NT2/D1 (cell line): ENCODE measurements around the gene CMKLR1.

ENCODE experiments used
- DNase-seq: peaks from one replicate; pipeline ENCODE4 v3.0.0-alpha.2; 2011; ENCODE audit warnings: low read depth, low spot score
- H3K27me3 ChIP-seq: 2 replicates; pipeline ENCODE4 v1.6.0; 2011; ENCODE audit warnings: mild to moderate bottlenecking; ENCODE audit not compliant: insufficient read length, insufficient read depth
- H3K36me3 ChIP-seq: 2 replicates; pipeline ENCODE4 v1.6.1; 2011; ENCODE audit warnings: mild to moderate bottlenecking, low read length, mixed read lengths; ENCODE audit not compliant: insufficient read depth, insufficient read length
- H3K4me1 ChIP-seq: 2 replicates; pipeline ENCODE4 v1.5.1; 2011; ENCODE audit not compliant: insufficient read depth, insufficient read length
- H3K4me3 ChIP-seq: 2 replicates; pipeline ENCODE4 v1.5.1; 2011; ENCODE audit warnings: low read depth; ENCODE audit not compliant: insufficient read length
- H3K9ac ChIP-seq: 2 replicates; pipeline ENCODE4 v1.6.0; 2011; ENCODE audit warnings: low read depth; ENCODE audit not compliant: insufficient read length
- H3K9me3 ChIP-seq: 2 replicates; pipeline ENCODE4 v1.5.1; 2011; ENCODE audit warnings: mild to moderate bottlenecking, low read length; ENCODE audit not compliant: insufficient read depth
- SUZ12 ChIP-seq: IDR thresholded peaks from 2 replicates; pipeline ENCODE4 v1.6.1; 2011; ENCODE audit not compliant: insufficient read length, insufficient read depth; ENCODE audit errors: extremely low read depth
- YY1 ChIP-seq: IDR thresholded peaks from 2 replicates; pipeline ENCODE4 v1.6.1; 2011; ENCODE audit not compliant: insufficient read length, insufficient read depth
- ZNF274 ChIP-seq: IDR thresholded peaks from 2 replicates; pipeline ENCODE4 v1.6.1; 2011; ENCODE audit warnings: mild to moderate bottlenecking, low read depth, low read length

Gene CMKLR1

GRCh38 chr12:108254030-108254429 lies 85.1 kb downstream of the CMKLR1 start:
- no peaks in the 10 kb centered on the region for H3K27me3 ChIP-seq
- no peak overlapping the region for H3K4me3 ChIP-seq
- H3K9me3 ChIP-seq: peaks cover 7% of the 10 kb centered on the region; the same call in 1 of the 2 replicates

DNA sequence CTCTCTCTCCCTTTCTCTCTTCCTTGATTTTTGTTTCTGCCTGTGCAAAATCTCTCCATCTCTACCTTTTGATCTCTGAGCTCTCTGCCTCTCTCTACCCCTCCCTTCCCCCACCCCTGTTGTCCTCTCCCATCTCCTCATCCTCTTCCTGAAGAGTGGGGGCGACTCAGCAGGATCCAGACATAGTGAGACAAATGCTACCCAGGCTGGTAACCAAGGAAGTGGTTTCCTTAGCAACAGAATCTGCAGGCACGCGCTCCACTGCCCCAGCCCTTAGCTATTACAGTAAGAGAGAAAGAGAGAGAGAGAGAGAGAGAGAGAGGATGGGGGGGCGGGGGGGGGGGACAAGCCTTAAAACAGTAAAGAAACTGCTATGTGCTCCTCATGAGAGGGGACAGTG lies 85.6 kb downstream of the CMKLR1 start:
- Histone ChIP-seq H3K4me3 (no peak overlapping the region), H3K9me3 (peaks cover 7% of the 10 kb centered on the region; the same call in 1 of the 2 replicates), H3K4me1 (no peaks in the 10 kb centered on the region), H3K9ac (no peak overlapping the region), H3K27me3 (no peaks in the 10 kb centered on the region), H3K36me3 (no peaks in the 10 kb centered on the region)
- DNase-seq: peak; percentile 16
- TF ChIP-seq ZNF274 (no peak), YY1 (no peak), SUZ12 (no peak)

More at GRCh38 chr12:108254030-108254429, 85.1 kb downstream of the CMKLR1 start:
- Histone ChIP-seq H3K9ac (no peak overlapping the region), H3K4me1 (no peaks in the 10 kb centered on the region), H3K36me3 (no peaks in the 10 kb centered on the region)
- TF ChIP-seq YY1: no peak
- TF ChIP-seq SUZ12: no peak
- no peak for TF ChIP-seq ZNF274
- no peak for DNase-seq

DNA sequence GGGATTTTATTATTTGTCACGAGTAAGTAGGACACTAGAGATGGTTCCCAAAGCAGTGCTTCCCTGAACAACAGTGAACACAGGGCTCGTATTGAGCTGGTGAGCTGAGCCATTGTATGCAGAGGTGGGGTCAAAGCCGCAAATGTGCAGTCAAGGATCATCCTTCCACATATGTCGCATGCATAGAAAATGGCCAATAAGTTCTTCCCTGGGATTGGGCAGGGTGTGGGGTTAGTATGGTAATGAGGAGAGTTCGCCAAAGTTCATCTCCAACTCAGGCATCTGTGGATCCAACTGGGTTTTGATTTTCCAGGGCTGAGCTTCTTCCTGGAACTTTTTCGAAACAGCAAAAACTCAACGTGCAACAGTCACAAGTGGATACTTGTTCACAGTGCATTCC lies 86.6 kb downstream of the CMKLR1 start:
- no peaks in the 10 kb centered on the region for H3K36me3 ChIP-seq
- DNase-seq: no peak
- no peak for TF ChIP-seq ZNF274
- no peak for TF ChIP-seq YY1
- no peak for TF ChIP-seq SUZ12
- no peaks in the 10 kb centered on the region for H3K27me3 ChIP-seq
- H3K4me3 ChIP-seq: no peak overlapping the region
- peaks cover 7% of the 10 kb centered on the region; the same call in 1 of the 2 replicates for H3K9me3 ChIP-seq
- H3K9ac ChIP-seq: no peak overlapping the region
- H3K4me1 ChIP-seq: no peaks in the 10 kb centered on the region

DNA sequence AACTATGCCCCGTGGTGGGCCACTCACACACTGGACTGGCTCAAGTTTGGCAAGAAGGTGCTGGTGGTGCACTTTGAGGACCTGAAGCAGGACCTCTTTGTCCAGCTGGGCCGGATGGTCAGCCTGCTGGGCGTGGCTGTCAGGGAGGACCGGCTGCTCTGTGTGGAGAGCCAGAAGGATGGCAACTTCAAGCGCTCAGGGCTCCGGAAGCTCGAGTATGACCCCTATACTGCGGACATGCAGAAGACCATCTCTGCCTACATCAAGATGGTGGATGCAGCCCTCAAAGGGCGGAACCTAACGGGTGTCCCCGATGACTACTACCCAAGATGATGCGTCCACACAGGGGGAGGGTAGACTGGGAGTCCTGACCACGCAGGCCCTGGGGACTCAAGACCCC lies 91.1 kb downstream of the CMKLR1 start:
- TF ChIP-seq SUZ12 (no peak), ZNF274 (no peak), YY1 (no peak)
- H3K27me3 ChIP-seq: no peaks in the 10 kb centered on the region

GRCh38 chr12:108247130-108247529 lies 92.0 kb downstream of the CMKLR1 start:
- Histone ChIP-seq H3K9me3 (peaks cover 7% of the 10 kb centered on the region; the same call in 1 of the 2 replicates), H3K36me3 (no peaks in the 10 kb centered on the region), H3K4me1 (no peaks in the 10 kb centered on the region), H3K4me3 (no peak overlapping the region), H3K9ac (no peak overlapping the region), H3K27me3 (no peaks in the 10 kb centered on the region)
- DNase-seq: no peak
- no peak for TF ChIP-seq YY1
- no peak for TF ChIP-seq SUZ12
- TF ChIP-seq ZNF274: no peak

More for the DNA sequence above, 91.1 kb downstream of the CMKLR1 start:
- H3K4me3 ChIP-seq: no peak overlapping the region
- DNase-seq: no peak
- H3K9ac ChIP-seq: no peak overlapping the region
- peaks cover 7% of the 10 kb centered on the region; the same call in 1 of the 2 replicates for H3K9me3 ChIP-seq
- H3K36me3 ChIP-seq: no peaks in the 10 kb centered on the region
- H3K4me1 ChIP-seq: no peaks in the 10 kb centered on the region

GRCh38 chr12:108241986-108242703 lies 97.0 kb downstream of the CMKLR1 start:
- Histone ChIP-seq H3K9ac (no peak overlapping the region), H3K4me1 (no peaks in the 10 kb centered on the region), H3K27me3 (no peaks in the 10 kb centered on the region), H3K4me3 (no peak overlapping the region), H3K36me3 (no peaks in the 10 kb centered on the region), H3K9me3 (peaks cover 11% of the 10 kb centered on the region; the same call in 1 of the 2 replicates)
- no peak for TF ChIP-seq SUZ12
- no peak for TF ChIP-seq ZNF274
- no peak for TF ChIP-seq YY1
- DNase-seq: no peak

DNA sequence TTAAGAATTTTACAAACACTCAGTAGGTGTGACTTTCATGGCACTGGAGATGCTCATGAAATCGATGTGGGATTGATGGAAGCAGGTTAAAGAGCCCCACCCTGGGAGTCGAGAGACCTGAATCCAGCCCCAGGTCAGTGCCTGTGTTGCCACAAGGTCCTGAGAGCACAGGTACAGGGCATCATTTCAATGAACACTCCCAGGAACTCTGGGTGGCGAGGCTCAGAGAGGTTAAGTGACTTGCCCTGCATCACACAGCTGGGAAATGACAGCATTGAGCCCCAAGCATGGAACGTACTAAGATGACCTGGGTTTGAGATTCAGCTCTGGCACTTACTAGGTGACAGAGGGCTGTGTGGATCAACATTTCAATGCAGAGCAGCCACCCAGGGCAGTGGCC lies 98.2 kb downstream of the CMKLR1 start:
- no peaks in the 10 kb centered on the region for H3K27me3 ChIP-seq
- H3K9ac ChIP-seq: no peak overlapping the region
- no peak for DNase-seq
- no peak for TF ChIP-seq YY1
- no peak for TF ChIP-seq SUZ12
- TF ChIP-seq ZNF274: no peak
- peaks cover 9% of the 10 kb centered on the region for H3K4me1 ChIP-seq
- H3K9me3 ChIP-seq: peaks cover 11% of the 10 kb centered on the region; the same call in 1 of the 2 replicates
- no peaks in the 10 kb centered on the region for H3K36me3 ChIP-seq
- H3K4me3 ChIP-seq: no peak overlapping the region
